Esophagus muscularis mucosa (tissue), 3 donors: Measurements from ENCODE around the gene NEXMIF.

Source experiments
- EP300 ChIP-seq: sonication (generic); formaldehyde crosslinking; IDR thresholded peaks from one replicate; pipeline ENCODE4 v1.6.1; 2017; ENCODE audit warnings: antibody characterized with exemption
- TF ChIP-seq, protein P1 (sequence below), 3 experiments: fragments of 200-600 bp in 2 of 3; fragments of 450-650 bp in 1 of 3; sonication (generic) in 2 of 3; IDR thresholded peaks; one replicate each; pipeline ENCODE4 v1.5.1; 2017 to 2019; ENCODE audit warnings: antibody characterized with exemption in 3 of 3, mild to moderate bottlenecking in 2 of 3, moderate library complexity in 1 of 3

DNA sequence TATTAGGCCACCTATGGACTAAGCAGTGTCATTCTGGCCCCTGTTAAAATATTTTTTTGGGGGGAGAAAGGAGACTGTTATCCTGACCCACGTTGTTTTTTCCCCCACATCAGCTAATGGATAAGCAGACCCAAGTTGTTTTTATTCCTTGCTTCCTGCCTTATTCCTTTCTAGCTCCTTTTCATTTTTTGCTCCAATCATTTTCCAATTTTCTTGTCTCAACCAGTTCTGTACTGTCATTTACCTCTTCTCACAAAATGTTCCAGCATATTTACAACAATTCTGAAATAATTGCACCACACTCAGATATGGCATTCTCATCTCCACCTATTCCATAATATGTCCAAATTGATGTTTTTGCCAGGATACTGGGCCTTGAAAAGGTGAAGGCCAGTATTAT is 150.3 kb downstream of the NEXMIF start:
- TF ChIP-seq, protein P1, sequence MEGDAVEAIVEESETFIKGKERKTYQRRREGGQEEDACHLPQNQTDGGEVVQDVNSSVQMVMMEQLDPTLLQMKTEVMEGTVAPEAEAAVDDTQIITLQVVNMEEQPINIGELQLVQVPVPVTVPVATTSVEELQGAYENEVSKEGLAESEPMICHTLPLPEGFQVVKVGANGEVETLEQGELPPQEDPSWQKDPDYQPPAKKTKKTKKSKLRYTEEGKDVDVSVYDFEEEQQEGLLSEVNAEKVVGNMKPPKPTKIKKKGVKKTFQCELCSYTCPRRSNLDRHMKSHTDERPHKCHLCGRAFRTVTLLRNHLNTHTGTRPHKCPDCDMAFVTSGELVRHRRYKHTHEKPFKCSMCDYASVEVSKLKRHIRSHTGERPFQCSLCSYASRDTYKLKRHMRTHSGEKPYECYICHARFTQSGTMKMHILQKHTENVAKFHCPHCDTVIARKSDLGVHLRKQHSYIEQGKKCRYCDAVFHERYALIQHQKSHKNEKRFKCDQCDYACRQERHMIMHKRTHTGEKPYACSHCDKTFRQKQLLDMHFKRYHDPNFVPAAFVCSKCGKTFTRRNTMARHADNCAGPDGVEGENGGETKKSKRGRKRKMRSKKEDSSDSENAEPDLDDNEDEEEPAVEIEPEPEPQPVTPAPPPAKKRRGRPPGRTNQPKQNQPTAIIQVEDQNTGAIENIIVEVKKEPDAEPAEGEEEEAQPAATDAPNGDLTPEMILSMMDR (IDR thresholded peaks at IDR 0.05), result no peak
- no peak for TF ChIP-seq EP300
